K562 (cell line): Measurements from ENCODE around the gene RASGRP2. TPM values are rescaled to one million over a fixed set of nuclear protein-coding genes. Genes with fewer than 3 reads are reported as not detected.

Experiments
- CEBPB ChIP-seq: fragments of 450-650 bp; IDR thresholded peaks from 2 replicates; pipeline ENCODE4 v1.6.1; 2016; ENCODE audit warnings: missing genetic modification characterization, missing compliant biosample characterization
- FOSL1 ChIP-seq: fragments of 200-800 bp; sonication (Bioruptor generic); conservative IDR thresholded peaks from 2 replicates; pipeline ENCODE4 v1.6.1; 2016; ENCODE audit warnings: missing genetic modification characterization, missing compliant biosample characterization
- FUS ChIP-seq: fragments of 200-400 bp; formaldehyde crosslinking; optimal IDR thresholded peaks from 2 replicates; pipeline ENCODE3; 2017; ENCODE audit warnings: low read depth, low read length
- HEY1 ChIP-seq: fragments of 250-450 bp; sonication (Bioruptor Pico); IDR thresholded peaks from 2 replicates; pipeline ENCODE4 v1.5.0; 2020; ENCODE audit warnings: mild to moderate bottlenecking, moderate library complexity, borderline replicate concordance
- LCOR ChIP-seq: sonication (generic); formaldehyde crosslinking; IDR thresholded peaks from 2 replicates; pipeline ENCODE4 v1.8.0; 2022; ENCODE audit warnings: mild to moderate bottlenecking, missing genetic modification reagents
- MED1 ChIP-seq: sonication (generic); formaldehyde crosslinking; IDR thresholded peaks from 2 replicates; pipeline ENCODE4 v1.8.1; 2023; ENCODE audit warnings: missing genetic modification reagents, borderline replicate concordance
- NFATC3 ChIP-seq: fragments of 450-650 bp; IDR thresholded peaks from 2 replicates; pipeline ENCODE4 v1.6.1; 2017; ENCODE audit warnings: mild to moderate bottlenecking
- RAD21 ChIP-seq, 2 experiments: fragments of 250-450 bp in 1 of 2; fragments of 450-650 bp in 1 of 2; sonication (Bioruptor Pico) in 1 of 2; formaldehyde crosslinking in 1 of 2; IDR thresholded peaks in 1 of 2; conservative IDR thresholded peaks in 1 of 2; 2 replicates each; pipeline versions ENCODE4 v1.4.0 to v1.8.0; 2020 to 2022; ENCODE audit warnings: mild to moderate bottlenecking in 2 of 2, moderate library complexity in 1 of 2
- RBBP5 ChIP-seq: fragments of 200-600 bp; sonication (generic); IDR thresholded peaks from 2 replicates; pipeline ENCODE4 v1.6.1; 2012; ENCODE audit warnings: borderline replicate concordance, mild to moderate bottlenecking, low read length, control low read depth, inconsistent platforms; ENCODE audit not compliant: insufficient read depth, poor library complexity, severe bottlenecking
- RBM25 ChIP-seq: fragments of 200-400 bp; formaldehyde crosslinking; IDR thresholded peaks from 2 replicates; pipeline ENCODE4 v1.6.1; 2018; ENCODE audit warnings: low read length, low read depth, moderate library complexity; ENCODE audit not compliant: severe bottlenecking
- RFX1 ChIP-seq: fragments of 450-650 bp; IDR thresholded peaks from 2 replicates; pipeline ENCODE4 v1.6.1; 2016; ENCODE audit warnings: mild to moderate bottlenecking, moderate library complexity
- SRF ChIP-seq, 2 experiments: fragments of 250-450, 450-650 bp in 1 of 2; sonication (Bioruptor Pico) in 1 of 2; sonication (generic) in 1 of 2; formaldehyde crosslinking; IDR thresholded peaks; 2 replicates each; pipeline versions ENCODE4 v1.5.0 to v1.5.1; 2020 to 2022; ENCODE audit warnings: mild to moderate bottlenecking in 1 of 2, missing genetic modification reagents in 1 of 2
- TRIM24 ChIP-seq, 2 experiments: fragments of 450-650 bp; IDR thresholded peaks; 2 replicates each; pipeline ENCODE4 v1.6.1; 2016
- ZBTB8A ChIP-seq: fragments of 450-650 bp; IDR thresholded peaks from 2 replicates; pipeline ENCODE4 v1.6.1; 2018; ENCODE audit warnings: mild to moderate bottlenecking, moderate library complexity; ENCODE audit not compliant: partially characterized antibody
- ZNF134 ChIP-seq: fragments of 250-450 bp; sonication (Bioruptor Pico); conservative IDR thresholded peaks from 2 replicates; pipeline ENCODE4 v1.4.0; 2020
- ZNF212 ChIP-seq: fragments of 450-650 bp; formaldehyde crosslinking; IDR thresholded peaks from 2 replicates; pipeline ENCODE4 v1.4.0; 2020; ENCODE audit warnings: mild to moderate bottlenecking
- polyA plus RNA-seq, 8 experiments: library from polyadenylated mRNA; depleted of rRNA in 4 of 8; stranded (reverse) in 5 of 8; unstranded in 3 of 8; fragments of >200 nt; fragmentation: Nextera tagmentation in 2 of 8; fragmentation: Illumina TruSeq in 1 of 8; extraction: Ambion mirVana in 2 of 8; extraction: Trizol in 1 of 8; gene quantifications; 2 replicates each; pipeline versions ENCODE4 v1.2.1 to v1.2.3, GENCODE V29; 2011 to 2014; ENCODE audit warnings: inconsistent platforms in 1 of 8, missing spikeins in 1 of 8
- total RNA-seq, 7 experiments: library from RNA; depleted of rRNA in 6 of 7; stranded (reverse); fragments of >200 nt in 6 of 7; fragmentation: Illumina TruSeq in 2 of 7; extraction: Trizol in 2 of 7; gene quantifications; 2 replicates each; pipeline versions ENCODE4 v1.2.1 to v1.2.3, GENCODE V29; 2011 to 2021; ENCODE audit warnings: low replicate concordance in 1 of 7
- TF ChIP-seq, protein P1 (sequence below), 2 experiments: fragments of 150-350 bp in 1 of 2; IDR thresholded peaks; 2 replicates each; pipeline ENCODE4 v1.6.1; 2012 to 2016; ENCODE audit warnings: low read depth in 2 of 2, low read length in 2 of 2, mild to moderate bottlenecking in 1 of 2, moderate library complexity in 1 of 2
- TF ChIP-seq, protein P2 (sequence below): sonication (generic); formaldehyde crosslinking; IDR thresholded peaks from 2 replicates; pipeline ENCODE4 v1.8.0; 2022; ENCODE audit warnings: mild to moderate bottlenecking, missing genetic modification reagents
- TF ChIP-seq, protein P3 (sequence below), 2 experiments: fragments of 450-650 bp; IDR thresholded peaks; 2 replicates each; pipeline ENCODE4 v1.6.1; 2018; ENCODE audit warnings: mild to moderate bottlenecking in 2 of 2, low read depth in 1 of 2; ENCODE audit not compliant: partially characterized antibody in 2 of 2

The RASGRP2 gene
- total and polyA plus RNA-seq, 9 of the 15 experiments (the other 6 are each of a cell fraction or from before 2014, with no cell fraction given): 0.87 to 22.7 (median 5.5) TPM

DNA sequence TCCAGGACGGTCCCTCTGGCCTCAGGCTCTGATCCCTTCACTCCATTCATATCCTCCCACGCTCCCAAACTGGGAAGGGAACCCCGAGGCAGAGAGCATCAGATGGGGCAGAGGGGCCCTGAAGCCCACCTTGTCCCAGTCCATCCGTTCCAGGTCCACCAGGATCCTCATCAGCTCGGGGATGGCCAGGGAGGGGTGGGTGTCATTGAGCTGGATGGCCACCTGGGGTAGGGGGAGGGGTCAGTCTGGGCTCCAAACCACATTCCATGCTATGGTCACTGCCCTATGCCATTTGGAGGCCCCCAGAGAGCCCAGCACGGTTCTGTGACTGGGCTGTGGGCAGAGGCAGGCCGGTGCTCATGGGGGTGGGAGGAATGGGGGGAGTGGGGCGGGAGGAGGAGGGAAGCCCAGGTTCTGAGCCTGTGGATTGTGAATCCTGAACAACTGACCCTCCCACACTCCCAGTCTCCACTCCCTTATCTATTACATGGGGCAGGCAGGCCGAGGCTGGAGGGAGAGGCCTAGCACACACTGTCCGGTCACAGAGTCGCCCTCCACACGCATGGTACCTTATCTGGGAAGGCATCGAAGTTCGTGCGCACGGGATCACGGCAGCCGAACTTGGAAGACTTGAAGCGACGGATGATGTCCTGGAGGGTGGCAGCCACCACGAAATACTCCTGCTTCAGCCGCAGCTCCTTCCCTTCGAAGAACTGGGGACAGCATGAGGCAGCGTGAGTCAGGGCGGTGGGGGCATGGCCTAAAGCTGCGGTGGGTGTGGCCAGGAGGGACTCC lies 10.4 kb upstream of the RASGRP2 start (continued):
- no peak for TF ChIP-seq RAD21 (CRISPR knock-in tag; conservative IDR thresholded peaks at IDR 0.05 in 1 of 2, IDR thresholded peaks at IDR 0.05 in 1 of 2)
- TF ChIP-seq, protein P1, sequence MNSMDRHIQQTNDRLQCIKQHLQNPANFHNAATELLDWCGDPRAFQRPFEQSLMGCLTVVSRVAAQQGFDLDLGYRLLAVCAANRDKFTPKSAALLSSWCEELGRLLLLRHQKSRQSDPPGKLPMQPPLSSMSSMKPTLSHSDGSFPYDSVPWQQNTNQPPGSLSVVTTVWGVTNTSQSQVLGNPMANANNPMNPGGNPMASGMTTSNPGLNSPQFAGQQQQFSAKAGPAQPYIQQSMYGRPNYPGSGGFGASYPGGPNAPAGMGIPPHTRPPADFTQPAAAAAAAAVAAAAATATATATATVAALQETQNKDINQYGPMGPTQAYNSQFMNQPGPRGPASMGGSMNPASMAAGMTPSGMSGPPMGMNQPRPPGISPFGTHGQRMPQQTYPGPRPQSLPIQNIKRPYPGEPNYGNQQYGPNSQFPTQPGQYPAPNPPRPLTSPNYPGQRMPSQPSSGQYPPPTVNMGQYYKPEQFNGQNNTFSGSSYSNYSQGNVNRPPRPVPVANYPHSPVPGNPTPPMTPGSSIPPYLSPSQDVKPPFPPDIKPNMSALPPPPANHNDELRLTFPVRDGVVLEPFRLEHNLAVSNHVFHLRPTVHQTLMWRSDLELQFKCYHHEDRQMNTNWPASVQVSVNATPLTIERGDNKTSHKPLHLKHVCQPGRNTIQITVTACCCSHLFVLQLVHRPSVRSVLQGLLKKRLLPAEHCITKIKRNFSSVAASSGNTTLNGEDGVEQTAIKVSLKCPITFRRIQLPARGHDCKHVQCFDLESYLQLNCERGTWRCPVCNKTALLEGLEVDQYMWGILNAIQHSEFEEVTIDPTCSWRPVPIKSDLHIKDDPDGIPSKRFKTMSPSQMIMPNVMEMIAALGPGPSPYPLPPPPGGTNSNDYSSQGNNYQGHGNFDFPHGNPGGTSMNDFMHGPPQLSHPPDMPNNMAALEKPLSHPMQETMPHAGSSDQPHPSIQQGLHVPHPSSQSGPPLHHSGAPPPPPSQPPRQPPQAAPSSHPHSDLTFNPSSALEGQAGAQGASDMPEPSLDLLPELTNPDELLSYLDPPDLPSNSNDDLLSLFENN (IDR thresholded peaks at IDR 0.05; ENCODE audit: low read depth in 2 of 2, low read length in 2 of 2): no peak
- TF ChIP-seq, protein P2, sequence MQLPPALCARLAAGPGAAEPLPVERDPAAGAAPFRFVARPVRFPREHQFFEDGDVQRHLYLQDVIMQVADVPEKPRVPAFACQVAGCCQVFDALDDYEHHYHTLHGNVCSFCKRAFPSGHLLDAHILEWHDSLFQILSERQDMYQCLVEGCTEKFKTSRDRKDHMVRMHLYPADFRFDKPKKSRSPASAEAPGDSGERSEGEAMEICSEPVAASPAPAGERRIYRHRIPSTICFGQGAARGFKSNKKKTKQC (CRISPR knock-in tag): no peak
- no peak for TF ChIP-seq RBBP5
- TF ChIP-seq ZNF134 (CRISPR knock-in tag): no peak
- TF ChIP-seq RBM25: no peak
- no peak for TF ChIP-seq SRF (CRISPR knock-in tag; IDR thresholded peaks at IDR 0.05)
- TF ChIP-seq, protein P3, sequence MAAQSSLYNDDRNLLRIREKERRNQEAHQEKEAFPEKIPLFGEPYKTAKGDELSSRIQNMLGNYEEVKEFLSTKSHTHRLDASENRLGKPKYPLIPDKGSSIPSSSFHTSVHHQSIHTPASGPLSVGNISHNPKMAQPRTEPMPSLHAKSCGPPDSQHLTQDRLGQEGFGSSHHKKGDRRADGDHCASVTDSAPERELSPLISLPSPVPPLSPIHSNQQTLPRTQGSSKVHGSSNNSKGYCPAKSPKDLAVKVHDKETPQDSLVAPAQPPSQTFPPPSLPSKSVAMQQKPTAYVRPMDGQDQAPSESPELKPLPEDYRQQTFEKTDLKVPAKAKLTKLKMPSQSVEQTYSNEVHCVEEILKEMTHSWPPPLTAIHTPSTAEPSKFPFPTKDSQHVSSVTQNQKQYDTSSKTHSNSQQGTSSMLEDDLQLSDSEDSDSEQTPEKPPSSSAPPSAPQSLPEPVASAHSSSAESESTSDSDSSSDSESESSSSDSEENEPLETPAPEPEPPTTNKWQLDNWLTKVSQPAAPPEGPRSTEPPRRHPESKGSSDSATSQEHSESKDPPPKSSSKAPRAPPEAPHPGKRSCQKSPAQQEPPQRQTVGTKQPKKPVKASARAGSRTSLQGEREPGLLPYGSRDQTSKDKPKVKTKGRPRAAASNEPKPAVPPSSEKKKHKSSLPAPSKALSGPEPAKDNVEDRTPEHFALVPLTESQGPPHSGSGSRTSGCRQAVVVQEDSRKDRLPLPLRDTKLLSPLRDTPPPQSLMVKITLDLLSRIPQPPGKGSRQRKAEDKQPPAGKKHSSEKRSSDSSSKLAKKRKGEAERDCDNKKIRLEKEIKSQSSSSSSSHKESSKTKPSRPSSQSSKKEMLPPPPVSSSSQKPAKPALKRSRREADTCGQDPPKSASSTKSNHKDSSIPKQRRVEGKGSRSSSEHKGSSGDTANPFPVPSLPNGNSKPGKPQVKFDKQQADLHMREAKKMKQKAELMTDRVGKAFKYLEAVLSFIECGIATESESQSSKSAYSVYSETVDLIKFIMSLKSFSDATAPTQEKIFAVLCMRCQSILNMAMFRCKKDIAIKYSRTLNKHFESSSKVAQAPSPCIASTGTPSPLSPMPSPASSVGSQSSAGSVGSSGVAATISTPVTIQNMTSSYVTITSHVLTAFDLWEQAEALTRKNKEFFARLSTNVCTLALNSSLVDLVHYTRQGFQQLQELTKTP (IDR thresholded peaks at IDR 0.05; ENCODE audit: low read depth in 1 of 2, partially characterized antibody in 2 of 2): no peak
- no peak for TF ChIP-seq TRIM24 (IDR thresholded peaks at IDR 0.05)
- no peak for TF ChIP-seq CEBPB (tag)
- no peak for TF ChIP-seq ZBTB8A
- peak; percentile 62; the same call in 1 of the 2 replicates for TF ChIP-seq LCOR (CRISPR knock-in tag)
- TF ChIP-seq ZNF212: no peak
- TF ChIP-seq RFX1: no peak
- no peak for TF ChIP-seq MED1 (CRISPR knock-in tag)
- peak; percentile 46; the same call in 1 of the 2 replicates for TF ChIP-seq FOSL1 (tag)
- TF ChIP-seq FUS: no peak
- no peak for TF ChIP-seq HEY1 (CRISPR knock-in tag)
- TF ChIP-seq NFATC3: no peak
